ENCODE data around the gene EGLN2. TPM values are rescaled to one million over a fixed set of nuclear protein-coding genes. Genes with fewer than 3 reads are reported as not detected.

The EGLN2 gene
- total RNA-seq, 1 donor from 2014 or later = 98.5 TPM

GRCh38 chr19:40799558-40800338 lies 757 bp downstream of the EGLN2 start:
- H3K27me3 Mint-ChIP-seq (ENCODE audit: low read depth) = no peaks in the 10 kb centered on the region

GRCh38 chr19:40800339-40800996 lies 1.5 kb downstream of the EGLN2 start:
- Mint-ChIP-seq H3K27ac (peak overlapping the region; percentile 81), H3K27me3 (ENCODE audit: low read depth) (no peaks in the 10 kb centered on the region), H3K36me3 (ENCODE audit: low read depth) (peaks cover 52% of the 10 kb centered on the region), H3K4me1 (ENCODE audit: low read depth) (peaks cover 62% of the 10 kb centered on the region), H3K9me3 (no peaks in the 10 kb centered on the region), H3K4me3 (ENCODE audit: low read depth) (peak overlapping the region; percentile 90)
- DNase-seq (ENCODE audit: low spot score) = no peak
- intact Hi-C loops (cut with micrococcal nuclease) = loop anchor here (10.0 kb wide), 1 partner anchor 516 kb away; the partner anchor contains the start of gene AKT2

More at GRCh38 chr19:40799558-40800338, 757 bp downstream of the EGLN2 start:
- H3K4me1 Mint-ChIP-seq (ENCODE audit: low read depth) = peaks cover 55% of the 10 kb centered on the region
- intact Hi-C loops (cut with micrococcal nuclease) = loop anchor here (2.0 to 10.0 kb wide), 4 partner anchors 83 to 1392 kb away; partner anchors contain the start of genes AKT2, COQ8B, ITPKC and ZFP36
- no peak for DNase-seq (ENCODE audit: low spot score)
- H3K27ac Mint-ChIP-seq = peak overlapping the region; percentile 81
- peaks cover 45% of the 10 kb centered on the region for H3K36me3 Mint-ChIP-seq (ENCODE audit: low read depth)
- peak overlapping the region; percentile 90 for H3K4me3 Mint-ChIP-seq (ENCODE audit: low read depth)
- H3K9me3 Mint-ChIP-seq = no peaks in the 10 kb centered on the region

- Mint-ChIP-seq H3K4me3 (ENCODE audit: low read depth) (peak overlapping the region; percentile 90), H3K9me3 (no peaks in the 10 kb centered on the region), H3K27ac (peak overlapping the region; percentile 15), H3K27me3 (ENCODE audit: low read depth) (no peaks in the 10 kb centered on the region), H3K4me1 (ENCODE audit: low read depth) (peaks cover 68% of the 10 kb centered on the region), H3K36me3 (ENCODE audit: low read depth) (peaks cover 56% of the 10 kb centered on the region)
- DNase-seq (ENCODE audit: low spot score) = no peak
- intact Hi-C loops (cut with micrococcal nuclease) = loop anchor here (10.0 kb wide), 1 partner anchor 516 kb away; the partner anchor contains the start of gene AKT2
Observed at GRCh38 chr19:40800997-40801377, 2.0 kb downstream of the EGLN2 start.

- Mint-ChIP-seq H3K9me3 (no peaks in the 10 kb centered on the region), H3K27ac (peak overlapping the region; percentile 41), H3K36me3 (ENCODE audit: low read depth) (peaks cover 56% of the 10 kb centered on the region), H3K4me3 (ENCODE audit: low read depth) (peak overlapping the region; percentile 76), H3K27me3 (ENCODE audit: low read depth) (no peaks in the 10 kb centered on the region), H3K4me1 (ENCODE audit: low read depth) (peaks cover 73% of the 10 kb centered on the region)
- intact Hi-C loops (cut with micrococcal nuclease) = loop anchor here (10.0 kb wide), 1 partner anchor 517 kb away; the partner anchor contains the start of gene AKT2
- no peak for DNase-seq (ENCODE audit: low spot score)
Observed at GRCh38 chr19:40801426-40802299, 2.7 kb downstream of the EGLN2 start.

- intact Hi-C loops (cut with micrococcal nuclease) = loop anchor here (10.0 kb wide), 1 partner anchor 518 kb away; the partner anchor contains the start of gene AKT2
Observed at GRCh38 chr19:40802300-40803169, 3.5 kb downstream of the EGLN2 start.

GRCh38 chr19:40803170-40803856 lies 4.3 kb downstream of the EGLN2 start:
- Mint-ChIP-seq H3K4me1 (ENCODE audit: low read depth) (peaks cover 77% of the 10 kb centered on the region), H3K9me3 (no peaks in the 10 kb centered on the region), H3K4me3 (ENCODE audit: low read depth) (peak overlapping the region; percentile 76), H3K36me3 (ENCODE audit: low read depth) (peaks cover 70% of the 10 kb centered on the region), H3K27ac (peak overlapping the region; percentile 82), H3K27me3 (ENCODE audit: low read depth) (no peaks in the 10 kb centered on the region)
- no peak for DNase-seq (ENCODE audit: low spot score)
- intact Hi-C loops (cut with micrococcal nuclease) = loop anchor here (10.0 kb wide), 1 partner anchor 519 kb away; the partner anchor contains the start of gene AKT2

More at GRCh38 chr19:40802300-40803169, 3.5 kb downstream of the EGLN2 start:
- H3K27me3 Mint-ChIP-seq (ENCODE audit: low read depth) = no peaks in the 10 kb centered on the region
- no peaks in the 10 kb centered on the region for H3K9me3 Mint-ChIP-seq
- H3K4me1 Mint-ChIP-seq (ENCODE audit: low read depth) = peaks cover 79% of the 10 kb centered on the region
- H3K36me3 Mint-ChIP-seq (ENCODE audit: low read depth) = peaks cover 62% of the 10 kb centered on the region
- H3K4me3 Mint-ChIP-seq (ENCODE audit: low read depth) = peak overlapping the region; percentile 76
- H3K27ac Mint-ChIP-seq = peak overlapping the region; percentile 82
- DNase-seq (ENCODE audit: low spot score) = no peak

- H3K4me1 Mint-ChIP-seq (ENCODE audit: low read depth) = peaks cover 73% of the 10 kb centered on the region
- peak overlapping the region; percentile 82 for H3K27ac Mint-ChIP-seq
- H3K9me3 Mint-ChIP-seq = no peaks in the 10 kb centered on the region
- peak overlapping the region; percentile 49 for H3K4me3 Mint-ChIP-seq (ENCODE audit: low read depth)
- no peaks in the 10 kb centered on the region for H3K27me3 Mint-ChIP-seq (ENCODE audit: low read depth)
- H3K36me3 Mint-ChIP-seq (ENCODE audit: low read depth) = peaks cover 77% of the 10 kb centered on the region
- intact Hi-C loops (cut with micrococcal nuclease) = loop anchor here (10.0 kb wide), 1 partner anchor 519 kb away; the partner anchor contains the start of gene AKT2
- DNase-seq (ENCODE audit: low spot score) = peak; percentile 60
Observed at GRCh38 chr19:40803857-40804782, 5.1 kb downstream of the EGLN2 start.

GRCh38 chr19:40804783-40805242 lies 5.8 kb downstream of the EGLN2 start:
- H3K36me3 Mint-ChIP-seq (ENCODE audit: low read depth) = peaks cover 79% of the 10 kb centered on the region
- no peaks in the 10 kb centered on the region for H3K27me3 Mint-ChIP-seq (ENCODE audit: low read depth)
- H3K4me3 Mint-ChIP-seq (ENCODE audit: low read depth) = peak overlapping the region; percentile 35
- peak overlapping the region; percentile 82 for H3K27ac Mint-ChIP-seq
- no peak for DNase-seq (ENCODE audit: low spot score)
- H3K9me3 Mint-ChIP-seq = no peaks in the 10 kb centered on the region
- peaks cover 75% of the 10 kb centered on the region for H3K4me1 Mint-ChIP-seq (ENCODE audit: low read depth)
- intact Hi-C loops (cut with micrococcal nuclease) = loop anchor here (10.0 kb wide), 1 partner anchor 520 kb away; the partner anchor contains the start of gene AKT2

- Mint-ChIP-seq H3K4me1 (ENCODE audit: low read depth) (peaks cover 75% of the 10 kb centered on the region), H3K27me3 (ENCODE audit: low read depth) (no peaks in the 10 kb centered on the region), H3K36me3 (ENCODE audit: low read depth) (peaks cover 76% of the 10 kb centered on the region), H3K4me3 (ENCODE audit: low read depth) (peak overlapping the region; percentile 35), H3K27ac (peak overlapping the region; percentile 82), H3K9me3 (no peaks in the 10 kb centered on the region)
- intact Hi-C loops (cut with micrococcal nuclease) = loop anchor here (10.0 kb wide), 1 partner anchor 521 kb away; the partner anchor contains the start of gene AKT2
- DNase-seq (ENCODE audit: low spot score) = no peak
Observed at GRCh38 chr19:40805258-40805868, 6.4 kb downstream of the EGLN2 start.

Measured in activated T-helper 2 cell treated with anti-CD3 and anti-CD28 coated beads, Interferon-gamma antibody, Interleukin-2, Interleukin-4, amounts not matched to agents 10 μg/mL and 5 μg/mL and 100 μg/mL, durations not matched to agents 14 hours and 24 hours and 36 hours (primary cell).